ENCODE results near the gene NQO1. TPM values are rescaled to one million over a fixed set of nuclear protein-coding genes. Genes with fewer than 3 reads are reported as not detected.

NQO1 gene
- total and polyA plus RNA-seq, 9 of the 15 experiments (the other 6 are each of a cell fraction or from before 2014, with no cell fraction given), result 96.7 to 198 (median 122) TPM

GRCh38 chr16:69725480-69726312 is 664 bp downstream of the NQO1 start (continued):
- TF ChIP-seq, protein P1, sequence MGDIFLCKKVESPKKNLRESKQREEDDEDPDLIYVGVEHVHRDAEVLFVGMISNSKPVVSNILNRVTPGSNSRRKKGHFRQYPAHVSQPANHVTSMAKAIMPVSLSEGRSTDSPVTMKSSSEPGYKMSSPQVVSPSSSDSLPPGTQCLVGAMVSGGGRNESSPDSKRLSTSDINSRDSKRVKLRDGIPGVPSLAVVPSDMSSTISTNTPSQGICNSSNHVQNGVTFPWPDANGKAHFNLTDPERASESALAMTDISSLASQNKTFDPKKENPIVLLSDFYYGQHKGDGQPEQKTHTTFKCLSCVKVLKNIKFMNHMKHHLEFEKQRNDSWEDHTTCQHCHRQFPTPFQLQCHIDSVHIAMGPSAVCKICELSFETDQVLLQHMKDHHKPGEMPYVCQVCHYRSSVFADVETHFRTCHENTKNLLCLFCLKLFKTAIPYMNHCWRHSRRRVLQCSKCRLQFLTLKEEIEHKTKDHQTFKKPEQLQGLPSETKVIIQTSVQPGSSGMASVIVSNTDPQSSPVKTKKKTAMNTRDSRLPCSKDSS (IDR thresholded peaks at IDR 0.05; ENCODE audit: low read depth, partially characterized antibody), result no peak
- TF ChIP-seq ZNF197 (CRISPR knock-in tag; IDR thresholded peaks at IDR 0.05; ENCODE audit: low read depth), result 0 out of 2 replicates have a peak, but pooled peaks have one; percentile 52
- TF ChIP-seq, protein P2, sequence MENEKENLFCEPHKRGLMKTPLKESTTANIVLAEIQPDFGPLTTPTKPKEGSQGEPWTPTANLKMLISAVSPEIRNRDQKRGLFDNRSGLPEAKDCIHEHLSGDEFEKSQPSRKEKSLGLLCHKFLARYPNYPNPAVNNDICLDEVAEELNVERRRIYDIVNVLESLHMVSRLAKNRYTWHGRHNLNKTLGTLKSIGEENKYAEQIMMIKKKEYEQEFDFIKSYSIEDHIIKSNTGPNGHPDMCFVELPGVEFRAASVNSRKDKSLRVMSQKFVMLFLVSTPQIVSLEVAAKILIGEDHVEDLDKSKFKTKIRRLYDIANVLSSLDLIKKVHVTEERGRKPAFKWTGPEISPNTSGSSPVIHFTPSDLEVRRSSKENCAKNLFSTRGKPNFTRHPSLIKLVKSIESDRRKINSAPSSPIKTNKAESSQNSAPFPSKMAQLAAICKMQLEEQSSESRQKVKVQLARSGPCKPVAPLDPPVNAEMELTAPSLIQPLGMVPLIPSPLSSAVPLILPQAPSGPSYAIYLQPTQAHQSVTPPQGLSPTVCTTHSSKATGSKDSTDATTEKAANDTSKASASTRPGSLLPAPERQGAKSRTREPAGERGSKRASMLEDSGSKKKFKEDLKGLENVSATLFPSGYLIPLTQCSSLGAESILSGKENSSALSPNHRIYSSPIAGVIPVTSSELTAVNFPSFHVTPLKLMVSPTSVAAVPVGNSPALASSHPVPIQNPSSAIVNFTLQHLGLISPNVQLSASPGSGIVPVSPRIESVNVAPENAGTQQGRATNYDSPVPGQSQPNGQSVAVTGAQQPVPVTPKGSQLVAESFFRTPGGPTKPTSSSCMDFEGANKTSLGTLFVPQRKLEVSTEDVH (IDR thresholded peaks at IDR 0.05; ENCODE audit: low read depth, partially characterized antibody), result peak; percentile 16
- peak; percentile 46; the same call in 1 of the 2 replicates for TF ChIP-seq TAF7 (tag; IDR thresholded peaks at IDR 0.05)
- TF ChIP-seq RUNX1 (IDR thresholded peaks at IDR 0.05; ENCODE audit: low read depth), result peak; percentile 23; the same call in 1 of the 2 replicates
- TF ChIP-seq YY1 (IDR thresholded peaks at IDR 0.05; ENCODE audit: borderline replicate concordance in 1 of 3, control insufficient read depth in 1 of 3, extremely low read depth in 1 of 3, insufficient read depth in 3 of 3, insufficient read length in 1 of 3, insufficient replicate concordance in 2 of 3, low read depth in 1 of 3, low read length in 2 of 3), result peak in 1 of 3 experiments; percentile 57
- TF ChIP-seq, protein P3, sequence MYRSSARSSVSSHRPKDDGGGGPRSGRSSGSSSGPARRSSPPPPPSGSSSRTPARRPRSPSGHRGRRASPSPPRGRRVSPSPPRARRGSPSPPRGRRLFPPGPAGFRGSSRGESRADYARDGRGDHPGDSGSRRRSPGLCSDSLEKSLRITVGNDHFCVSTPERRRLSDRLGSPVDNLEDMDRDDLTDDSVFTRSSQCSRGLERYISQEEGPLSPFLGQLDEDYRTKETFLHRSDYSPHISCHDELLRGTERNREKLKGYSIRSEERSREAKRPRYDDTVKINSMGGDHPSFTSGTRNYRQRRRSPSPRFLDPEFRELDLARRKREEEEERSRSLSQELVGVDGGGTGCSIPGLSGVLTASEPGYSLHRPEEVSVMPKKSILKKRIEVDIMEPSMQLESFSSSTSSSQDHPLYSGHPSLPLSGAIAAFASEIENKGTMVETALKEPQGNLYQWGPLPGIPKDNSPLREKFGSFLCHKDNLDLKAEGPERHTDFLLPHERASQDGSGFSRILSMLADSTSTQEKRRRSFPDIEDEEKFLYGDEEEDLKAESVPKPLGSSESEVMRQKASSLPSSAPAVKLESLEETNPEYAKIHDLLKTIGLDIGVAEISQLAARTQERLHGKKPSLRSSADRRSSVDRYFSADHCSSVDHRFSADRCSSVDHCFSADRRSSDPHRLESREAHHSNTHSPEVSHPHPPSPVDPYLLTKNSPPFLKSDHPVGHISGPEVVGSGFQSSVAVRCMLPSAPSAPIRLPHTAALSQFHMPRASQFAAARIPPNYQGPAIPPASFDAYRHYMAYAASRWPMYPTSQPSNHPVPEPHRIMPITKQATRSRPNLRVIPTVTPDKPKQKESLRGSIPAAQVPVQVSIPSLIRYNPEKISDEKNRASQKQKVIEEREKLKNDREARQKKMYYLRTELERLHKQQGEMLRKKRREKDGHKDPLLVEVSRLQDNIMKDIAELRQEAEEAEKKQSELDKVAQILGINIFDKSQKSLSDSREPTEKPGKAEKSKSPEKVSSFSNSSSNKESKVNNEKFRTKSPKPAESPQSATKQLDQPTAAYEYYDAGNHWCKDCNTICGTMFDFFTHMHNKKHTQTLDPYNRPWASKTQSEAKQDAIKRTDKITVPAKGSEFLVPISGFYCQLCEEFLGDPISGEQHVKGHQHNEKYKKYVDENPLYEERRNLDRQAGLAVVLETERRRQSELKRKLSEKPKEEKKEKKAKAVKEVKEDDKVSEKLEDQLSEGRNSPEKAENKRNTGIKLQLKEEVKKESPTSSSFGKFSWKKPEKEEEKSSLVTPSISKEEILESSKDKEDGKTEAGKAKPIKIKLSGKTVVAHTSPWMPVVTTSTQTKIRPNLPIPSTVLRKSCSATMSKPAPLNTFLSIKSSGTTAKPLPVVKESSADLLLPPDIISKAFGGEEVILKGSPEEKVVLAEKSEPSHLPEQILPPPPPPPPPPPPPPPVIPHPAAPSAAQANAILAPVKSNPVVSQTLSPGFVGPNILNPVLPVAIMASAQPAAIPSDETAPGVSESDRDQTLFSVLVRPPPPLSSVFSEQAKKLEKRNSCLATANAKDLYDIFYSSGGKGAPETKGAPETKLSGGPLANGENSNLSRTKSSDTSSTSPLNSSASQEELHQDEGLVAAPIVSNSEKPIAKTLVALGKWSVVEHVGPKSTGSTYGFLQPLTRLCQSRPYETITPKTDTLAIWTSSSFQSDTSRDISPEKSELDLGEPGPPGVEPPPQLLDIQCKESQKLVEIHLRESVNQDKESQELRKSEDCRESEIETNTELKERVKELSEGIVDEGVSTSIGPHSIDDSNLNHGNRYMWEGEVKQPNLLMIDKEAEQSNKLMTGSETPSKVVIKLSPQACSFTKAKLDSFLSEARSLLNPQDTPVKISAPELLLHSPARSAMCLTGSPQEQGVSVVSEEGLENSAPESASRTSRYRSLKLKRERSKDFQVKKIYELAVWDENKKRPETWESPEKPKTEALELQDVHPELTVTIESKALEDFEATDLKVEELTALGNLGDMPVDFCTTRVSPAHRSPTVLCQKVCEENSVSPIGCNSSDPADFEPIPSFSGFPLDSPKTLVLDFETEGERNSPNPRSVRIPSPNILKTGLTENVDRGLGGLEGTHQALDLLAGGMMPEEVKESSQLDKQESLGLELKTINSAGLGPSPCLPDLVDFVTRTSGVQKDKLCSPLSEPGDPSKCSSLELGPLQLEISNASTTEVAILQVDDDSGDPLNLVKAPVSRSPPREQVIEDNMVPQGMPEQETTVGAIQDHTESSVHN (IDR thresholded peaks at IDR 0.05; ENCODE audit: borderline replicate concordance in 1 of 2, low read depth in 1 of 2), result 0 out of 4 replicates have a peak, but pooled peaks of 1 of the 2 experiments have one; percentile 33
- TF ChIP-seq, protein P4, sequence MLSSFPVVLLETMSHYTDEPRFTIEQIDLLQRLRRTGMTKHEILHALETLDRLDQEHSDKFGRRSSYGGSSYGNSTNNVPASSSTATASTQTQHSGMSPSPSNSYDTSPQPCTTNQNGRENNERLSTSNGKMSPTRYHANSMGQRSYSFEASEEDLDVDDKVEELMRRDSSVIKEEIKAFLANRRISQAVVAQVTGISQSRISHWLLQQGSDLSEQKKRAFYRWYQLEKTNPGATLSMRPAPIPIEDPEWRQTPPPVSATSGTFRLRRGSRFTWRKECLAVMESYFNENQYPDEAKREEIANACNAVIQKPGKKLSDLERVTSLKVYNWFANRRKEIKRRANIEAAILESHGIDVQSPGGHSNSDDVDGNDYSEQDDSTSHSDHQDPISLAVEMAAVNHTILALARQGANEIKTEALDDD (IDR thresholded peaks at IDR 0.05), result 0 out of 2 replicates have a peak, but pooled peaks have one; percentile 12
- TF ChIP-seq BMI1 (IDR thresholded peaks at IDR 0.05; ENCODE audit: low read length), result no peak
- peak; percentile 40; the same call in 1 of the 2 replicates for TF ChIP-seq CREM (IDR thresholded peaks at IDR 0.05; ENCODE audit: low read depth)

Data from K562 (cell line).